Ammon's horn (tissue), 1 donor: ENCODE measurements around the gene ISG20L2.

ENCODE experiments used
- DNase-seq: peaks from one replicate; pipeline ENCODE4 v3.0.0-alpha.2; 2016; ENCODE audit warnings: low spot score

ISG20L2 gene

DNA sequence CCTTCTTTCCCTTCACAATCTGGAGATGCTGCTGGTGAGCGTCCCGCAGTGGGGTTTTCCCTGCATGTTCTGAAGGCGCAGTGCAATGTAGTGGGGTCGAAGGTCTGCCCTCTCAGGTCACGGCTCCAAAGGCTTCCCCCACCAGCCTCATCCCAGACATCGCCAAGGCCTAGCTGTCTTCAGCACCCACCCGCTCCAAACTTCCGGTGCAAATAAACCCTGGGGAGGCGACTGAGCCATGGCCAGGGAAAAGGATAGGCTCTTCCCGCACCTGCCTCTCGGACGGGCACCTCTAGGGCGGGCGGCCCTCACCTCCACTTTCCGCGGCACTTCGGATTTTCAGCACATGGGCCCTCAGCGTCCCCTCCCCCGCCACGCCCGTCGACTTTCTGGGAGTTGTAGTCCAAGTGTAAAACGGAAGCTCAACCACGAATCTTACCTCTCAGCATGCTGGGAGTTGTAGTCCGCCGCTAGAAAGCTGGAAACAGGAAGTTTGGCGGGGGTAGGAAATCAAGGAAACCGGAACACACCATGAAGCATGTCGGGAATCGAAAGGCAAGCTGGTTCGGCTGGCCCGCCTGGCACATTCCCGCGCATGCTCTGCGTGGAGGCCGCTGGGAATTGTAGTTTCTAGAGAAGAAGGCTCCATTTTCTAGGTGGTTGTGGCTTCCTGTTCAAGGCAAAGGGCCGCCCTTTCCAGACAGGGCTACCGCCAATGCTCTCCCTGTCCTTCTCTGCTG is 12.3 kb upstream of the ISG20L2 start, which contains the start of gene MRPL24:
Gene MRPL24 (minus strand): TSS at position 348 of the 740 bp plus-strand sequence. CDS start 2,384 bp downstream, outside the sequence.
- DNase-seq: peak; percentile 100

DNA sequence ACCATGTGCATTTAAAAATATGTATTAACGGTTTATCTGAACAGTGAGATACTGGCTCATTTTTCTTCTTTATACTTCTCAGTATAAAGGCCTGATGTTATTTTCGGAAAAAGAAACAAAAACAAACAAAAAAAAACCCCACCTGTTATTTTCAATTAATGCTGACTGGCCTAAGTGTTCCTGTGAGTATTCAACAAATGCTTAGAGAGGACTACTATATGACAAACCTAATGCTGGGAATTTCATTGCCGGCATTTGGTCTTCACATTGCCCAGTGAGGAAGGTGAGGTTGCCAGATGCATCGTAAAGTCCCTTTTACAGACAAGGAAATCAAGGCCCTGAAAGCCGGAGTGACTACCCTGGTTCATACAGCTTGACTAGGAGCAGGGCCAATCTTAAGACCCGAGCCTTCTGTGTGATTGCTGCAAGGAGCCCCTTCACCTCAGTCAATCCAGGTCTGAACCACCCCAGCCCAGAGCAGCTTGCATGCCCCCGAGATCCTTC is 11.7 kb upstream of the ISG20L2 start:
- no peak for DNase-seq

DNA sequence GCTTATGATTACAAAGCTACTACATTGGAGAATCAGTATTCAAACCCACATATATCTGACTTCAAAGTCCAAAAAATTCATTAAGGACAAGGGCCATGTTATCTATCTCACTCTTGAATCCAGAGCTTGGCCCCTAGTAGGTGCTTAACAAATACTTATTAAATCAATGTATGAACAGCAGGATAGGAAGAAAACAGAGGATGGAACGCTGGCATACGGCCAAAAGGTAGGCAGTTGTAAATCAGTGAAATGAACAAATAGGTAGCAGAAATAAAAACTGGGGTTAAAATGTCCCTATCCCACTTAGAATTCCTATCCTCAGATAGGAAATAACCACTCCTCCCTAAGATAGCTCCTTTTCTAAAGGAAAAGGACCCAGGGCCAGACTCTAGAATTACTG is 10.3 kb upstream of the ISG20L2 start:
- DNase-seq: no peak

- DNase-seq: no peak
Measured at GRCh38 chr1:156738407-156738806, 9.8 kb upstream of the ISG20L2 start.

- no peak for DNase-seq
Measured at GRCh38 chr1:156733989-156734584, 5.5 kb upstream of the ISG20L2 start.

DNA sequence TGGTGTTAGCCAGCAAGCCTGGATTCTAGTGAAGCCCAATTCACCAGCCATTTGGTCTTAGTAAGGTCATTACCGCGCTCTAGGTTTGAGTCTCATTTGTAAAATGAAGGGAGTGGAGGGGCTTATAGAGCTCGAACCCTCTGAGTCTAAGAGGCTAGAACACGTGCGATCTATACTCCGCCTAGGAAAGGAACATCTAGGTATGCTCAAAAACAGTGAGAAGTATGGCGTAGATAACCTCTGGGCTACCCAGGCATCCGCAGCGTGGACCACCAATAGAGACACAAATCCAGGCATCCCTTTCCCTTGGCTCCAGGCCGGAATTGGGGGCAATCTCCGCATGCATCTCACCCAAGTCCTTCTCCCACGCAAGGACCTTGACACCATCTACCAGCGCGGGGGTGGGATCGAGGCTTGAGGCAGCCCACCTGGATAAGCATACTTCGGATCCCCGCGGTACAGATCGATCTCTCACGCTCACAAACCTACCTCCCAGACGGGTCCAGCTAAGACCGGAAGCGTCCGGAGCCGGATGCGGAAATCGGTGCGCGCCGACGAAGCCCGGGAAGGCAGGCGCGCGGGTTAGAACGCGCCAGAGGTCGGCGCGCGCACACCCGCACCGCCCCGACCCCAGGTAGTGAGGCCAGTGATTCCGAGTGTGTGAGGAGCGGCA is 504 bp downstream of the ISG20L2 start, which contains the start of gene METTL25B:
Gene METTL25B (plus strand): TSS at position 544 of the 673 bp plus-strand sequence. CDS start 636 bp downstream, outside the sequence.
- peak; percentile 71 for DNase-seq

DNA sequence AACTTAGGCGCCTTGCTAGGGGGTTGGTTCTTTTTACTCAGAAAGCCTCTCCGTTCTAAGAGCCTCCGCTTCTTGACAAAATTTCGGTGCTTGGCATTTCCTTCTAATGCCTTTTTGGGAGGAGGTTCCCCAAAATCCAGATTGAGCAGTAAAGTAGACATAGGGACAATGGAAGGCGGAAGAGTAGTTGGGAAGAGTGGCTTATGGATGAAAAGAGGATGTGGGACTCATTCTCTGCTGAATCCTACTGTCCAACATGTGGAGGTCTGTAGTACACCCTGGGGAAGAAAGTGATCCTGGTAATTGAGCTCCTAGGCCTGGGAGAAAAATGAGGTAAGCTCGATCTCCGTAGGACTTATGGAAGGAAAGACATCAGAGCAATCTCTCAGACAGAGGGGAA is 1.1 kb downstream of the ISG20L2 start:
- no peak for DNase-seq

- peak; percentile 47 for DNase-seq
Measured at GRCh38 chr1:156726549-156727226, 1.9 kb downstream of the ISG20L2 start.

- peak; percentile 92 for DNase-seq
Measured at GRCh38 chr1:156725683-156726280, 2.8 kb downstream of the ISG20L2 start.

- no peak for DNase-seq
Measured at GRCh38 chr1:156721535-156721934, 7.0 kb downstream of the ISG20L2 start.

- no peak for DNase-seq
Measured at GRCh38 chr1:156721131-156721530, 7.4 kb downstream of the ISG20L2 start.

DNA sequence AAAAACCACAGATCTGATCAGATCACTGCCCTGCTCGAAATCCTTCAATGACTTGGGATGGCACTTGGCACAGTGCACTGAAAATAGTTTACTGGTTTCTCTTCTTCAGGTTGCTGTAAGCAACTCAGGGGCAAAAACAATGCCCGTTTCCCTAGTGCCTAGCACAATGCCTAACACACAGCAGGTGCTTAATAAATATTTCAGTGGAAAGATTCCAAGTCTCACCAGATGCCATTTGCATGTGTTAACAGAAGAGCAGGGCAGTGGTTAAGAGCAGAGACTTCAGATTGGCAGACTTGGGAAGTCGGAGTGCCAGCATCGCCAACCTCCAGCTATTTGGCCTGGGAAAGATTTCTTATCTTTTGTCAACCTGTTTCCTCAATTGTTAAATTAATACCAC is 11.2 kb downstream of the ISG20L2 start:
- no peak for DNase-seq

DNA sequence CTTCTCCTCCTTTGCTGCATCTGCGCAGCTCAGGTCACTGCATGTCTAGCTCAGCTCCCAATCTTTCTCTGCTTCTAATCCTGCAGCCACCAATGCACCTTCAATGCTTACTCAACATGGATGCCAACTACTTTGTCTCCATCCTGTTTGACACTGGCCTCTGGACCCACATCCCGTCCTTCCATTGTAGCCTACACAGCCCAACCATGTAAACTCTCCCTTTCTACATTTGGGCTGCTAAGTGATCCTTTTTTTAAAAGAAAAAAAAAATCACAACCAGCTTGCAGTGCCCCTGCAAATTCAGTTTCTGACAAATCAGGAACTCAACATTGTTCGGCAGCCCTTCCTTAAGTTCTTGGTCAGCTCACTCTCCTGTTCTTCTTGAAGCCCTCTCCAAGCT is 13.7 kb downstream of the ISG20L2 start:
- DNase-seq: no peak

DNA sequence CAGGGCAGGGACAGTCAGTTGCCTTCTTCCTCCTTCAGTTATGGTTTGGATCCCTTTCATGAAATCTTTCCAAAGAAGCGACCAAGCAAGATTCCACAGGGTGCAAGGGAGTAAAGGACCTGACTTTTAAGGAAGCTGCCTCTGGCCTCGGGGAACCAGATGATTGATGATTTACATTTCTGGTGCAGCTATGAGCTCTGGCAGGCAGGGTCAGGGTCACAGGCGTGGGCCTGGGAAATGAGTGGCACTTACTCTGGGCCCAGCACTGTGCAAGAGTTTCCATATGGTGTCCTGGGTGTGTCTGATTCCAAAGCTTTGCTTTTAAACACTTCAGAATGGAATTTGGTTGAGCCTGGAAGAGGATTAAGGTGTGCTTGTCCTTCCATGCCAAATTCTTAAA is 15.9 kb downstream of the ISG20L2 start:
- no peak for DNase-seq

- no peak for DNase-seq
Measured at GRCh38 chr1:156711011-156711817, 17.4 kb downstream of the ISG20L2 start.

- peak; percentile 62 for DNase-seq
Measured at GRCh38 chr1:156709757-156710489, 18.6 kb downstream of the ISG20L2 start.

DNA sequence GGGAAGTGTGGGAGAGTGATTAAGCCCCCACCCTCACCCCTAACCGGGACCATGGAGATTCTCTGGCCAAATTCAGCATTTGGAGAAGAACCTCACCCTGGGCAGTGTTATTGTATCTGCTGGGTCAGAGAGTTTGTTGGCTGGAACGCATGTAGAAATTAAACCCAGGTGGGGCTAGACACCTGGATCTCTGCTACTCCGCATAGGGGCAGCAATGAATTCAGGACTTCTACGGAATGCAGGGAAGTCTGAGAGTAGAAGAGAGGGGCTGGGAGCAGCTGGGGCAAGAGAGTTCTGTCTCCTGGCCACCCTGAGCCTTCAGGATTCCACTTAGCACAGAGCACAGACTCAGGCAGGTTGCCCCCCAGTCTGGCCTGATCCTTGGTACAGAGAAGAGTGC is 19.5 kb downstream of the ISG20L2 start:
- DNase-seq: no peak

DNA sequence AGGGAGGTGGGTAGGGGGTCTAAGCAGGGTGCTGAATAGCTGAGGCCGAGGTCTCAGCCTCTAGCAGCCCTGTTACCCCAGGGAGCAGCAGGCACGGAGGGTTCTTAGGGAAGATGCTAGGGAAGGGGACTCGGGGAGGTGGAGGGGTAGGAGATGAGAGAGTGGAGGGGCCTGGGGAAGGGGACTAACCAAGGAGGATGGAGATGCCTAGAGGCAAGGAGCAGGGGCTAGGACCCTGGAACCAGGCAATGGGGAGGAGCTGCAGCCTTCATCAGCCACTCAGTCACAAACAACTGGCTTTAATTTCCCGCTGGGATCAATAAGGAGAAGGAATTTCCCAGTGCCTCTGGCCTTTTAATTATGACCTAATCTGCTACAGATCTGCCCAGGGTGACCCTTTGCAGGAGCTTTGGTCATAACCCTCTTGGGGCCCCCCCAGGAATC is 20.3 kb downstream of the ISG20L2 start:
- DNase-seq: no peak

GRCh38 chr1:156707417-156708217 is 20.9 kb downstream of the ISG20L2 start:
- DNase-seq: no peak
